Stimulated activated CD4-positive, alpha-beta T cell treated with anti-CD3 and anti-CD28 coated beads, Interleukin-1b, Interleukin-23, amount 100 ng/mL, for 48 hours (primary cell): ENCODE data around the gene TAF1.
"Not testable (repeated sequence)": the region's sequence is repeated elsewhere in the genome, so short reads cannot be mapped to it uniquely, and the experiment has no call there.

Source experiments
- DNase-seq: peaks from one replicate; pipeline ENCODE4 v3.0.0-alpha.2; 2020

The TAF1 gene, protein sequence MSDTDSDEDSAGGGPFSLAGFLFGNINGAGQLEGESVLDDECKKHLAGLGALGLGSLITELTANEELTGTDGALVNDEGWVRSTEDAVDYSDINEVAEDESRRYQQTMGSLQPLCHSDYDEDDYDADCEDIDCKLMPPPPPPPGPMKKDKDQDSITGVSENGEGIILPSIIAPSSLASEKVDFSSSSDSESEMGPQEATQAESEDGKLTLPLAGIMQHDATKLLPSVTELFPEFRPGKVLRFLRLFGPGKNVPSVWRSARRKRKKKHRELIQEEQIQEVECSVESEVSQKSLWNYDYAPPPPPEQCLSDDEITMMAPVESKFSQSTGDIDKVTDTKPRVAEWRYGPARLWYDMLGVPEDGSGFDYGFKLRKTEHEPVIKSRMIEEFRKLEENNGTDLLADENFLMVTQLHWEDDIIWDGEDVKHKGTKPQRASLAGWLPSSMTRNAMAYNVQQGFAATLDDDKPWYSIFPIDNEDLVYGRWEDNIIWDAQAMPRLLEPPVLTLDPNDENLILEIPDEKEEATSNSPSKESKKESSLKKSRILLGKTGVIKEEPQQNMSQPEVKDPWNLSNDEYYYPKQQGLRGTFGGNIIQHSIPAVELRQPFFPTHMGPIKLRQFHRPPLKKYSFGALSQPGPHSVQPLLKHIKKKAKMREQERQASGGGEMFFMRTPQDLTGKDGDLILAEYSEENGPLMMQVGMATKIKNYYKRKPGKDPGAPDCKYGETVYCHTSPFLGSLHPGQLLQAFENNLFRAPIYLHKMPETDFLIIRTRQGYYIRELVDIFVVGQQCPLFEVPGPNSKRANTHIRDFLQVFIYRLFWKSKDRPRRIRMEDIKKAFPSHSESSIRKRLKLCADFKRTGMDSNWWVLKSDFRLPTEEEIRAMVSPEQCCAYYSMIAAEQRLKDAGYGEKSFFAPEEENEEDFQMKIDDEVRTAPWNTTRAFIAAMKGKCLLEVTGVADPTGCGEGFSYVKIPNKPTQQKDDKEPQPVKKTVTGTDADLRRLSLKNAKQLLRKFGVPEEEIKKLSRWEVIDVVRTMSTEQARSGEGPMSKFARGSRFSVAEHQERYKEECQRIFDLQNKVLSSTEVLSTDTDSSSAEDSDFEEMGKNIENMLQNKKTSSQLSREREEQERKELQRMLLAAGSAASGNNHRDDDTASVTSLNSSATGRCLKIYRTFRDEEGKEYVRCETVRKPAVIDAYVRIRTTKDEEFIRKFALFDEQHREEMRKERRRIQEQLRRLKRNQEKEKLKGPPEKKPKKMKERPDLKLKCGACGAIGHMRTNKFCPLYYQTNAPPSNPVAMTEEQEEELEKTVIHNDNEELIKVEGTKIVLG (N-terminal part only)

DNA sequence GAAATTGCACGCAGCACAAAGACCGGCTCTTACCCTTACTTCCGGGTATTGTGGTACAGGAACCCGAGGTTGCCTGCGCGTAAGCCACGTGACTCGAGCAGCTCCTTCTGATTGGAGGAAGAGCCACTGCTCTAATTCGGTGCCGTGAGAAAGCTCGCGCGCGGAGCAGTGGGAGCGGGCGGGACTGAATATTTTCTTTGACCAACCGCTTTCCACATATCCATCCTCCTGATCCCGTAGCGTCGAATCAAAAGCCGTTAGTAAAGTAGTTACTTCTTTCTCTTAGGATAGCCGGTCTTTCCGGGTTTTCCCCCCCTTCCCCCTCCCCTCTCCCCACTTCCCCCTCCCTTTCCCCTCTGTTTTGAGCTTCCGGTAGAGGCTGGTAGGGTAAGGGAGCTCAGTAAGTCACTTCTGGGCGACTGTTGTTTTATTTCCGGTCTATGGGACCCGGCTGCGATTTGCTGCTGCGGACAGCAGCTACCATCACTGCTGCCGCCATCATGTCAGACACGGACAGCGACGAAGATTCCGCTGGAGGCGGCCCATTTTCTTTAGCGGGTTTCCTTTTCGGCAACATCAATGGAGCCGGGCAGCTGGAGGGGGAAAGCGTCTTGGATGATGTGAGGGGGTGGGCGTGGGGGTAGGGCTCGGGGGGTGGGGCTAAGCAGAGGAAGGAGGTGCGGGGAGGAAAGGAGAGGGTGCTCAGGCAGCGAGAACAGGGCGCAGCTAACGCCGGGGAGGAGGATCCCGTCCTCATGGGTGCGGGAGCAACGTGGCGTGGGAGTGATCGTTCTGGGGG lies at the start of gene TAF1:
Gene TAF1, plus strand, starts transcription at position 483 of the 799 bp plus-strand sequence. Its CDS starts 18 bp downstream, at position 501.
- DNase-seq, result peak; percentile 93

DNA sequence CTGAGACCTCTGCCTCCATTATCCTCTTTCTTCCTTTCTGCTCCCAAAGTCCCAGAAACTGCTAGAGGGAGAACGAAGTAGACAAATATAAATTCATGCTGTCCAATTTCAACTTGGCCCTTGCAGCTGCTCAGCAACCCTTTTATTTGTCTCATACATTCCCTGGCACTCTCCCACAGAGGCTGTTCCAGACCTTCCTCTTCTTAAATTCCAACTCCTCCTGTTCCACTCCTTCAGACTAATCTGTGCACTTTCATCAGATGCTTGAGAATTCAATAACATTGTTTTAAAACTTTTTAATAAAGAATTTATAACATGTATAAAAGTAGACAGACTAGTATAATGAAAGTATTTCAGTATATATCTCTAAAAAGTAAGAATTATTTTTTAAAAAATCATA lies 49.2 kb upstream of the TAF1 start:
- DNase-seq, result not testable (repeated sequence)

DNA sequence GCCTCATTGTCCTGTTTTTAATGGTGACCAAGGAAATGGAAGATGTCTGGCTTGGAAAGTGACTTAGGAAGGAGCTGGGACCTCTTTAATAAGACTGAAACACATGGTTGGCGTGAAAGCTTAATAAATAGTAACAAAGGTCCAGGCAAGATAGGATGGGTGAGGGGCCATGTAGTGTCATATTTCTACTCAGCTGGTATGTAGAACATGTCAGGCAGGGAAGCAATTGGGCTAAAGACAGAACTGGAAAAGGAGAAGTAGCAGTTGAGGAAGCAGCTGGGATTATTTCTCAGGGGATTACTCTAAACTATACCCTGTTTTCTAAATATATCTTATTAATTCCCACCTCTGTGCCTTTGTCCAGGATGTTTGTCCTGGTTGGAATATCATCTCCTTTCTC lies 46.0 kb upstream of the TAF1 start:
- DNase-seq, result no peak

DNA sequence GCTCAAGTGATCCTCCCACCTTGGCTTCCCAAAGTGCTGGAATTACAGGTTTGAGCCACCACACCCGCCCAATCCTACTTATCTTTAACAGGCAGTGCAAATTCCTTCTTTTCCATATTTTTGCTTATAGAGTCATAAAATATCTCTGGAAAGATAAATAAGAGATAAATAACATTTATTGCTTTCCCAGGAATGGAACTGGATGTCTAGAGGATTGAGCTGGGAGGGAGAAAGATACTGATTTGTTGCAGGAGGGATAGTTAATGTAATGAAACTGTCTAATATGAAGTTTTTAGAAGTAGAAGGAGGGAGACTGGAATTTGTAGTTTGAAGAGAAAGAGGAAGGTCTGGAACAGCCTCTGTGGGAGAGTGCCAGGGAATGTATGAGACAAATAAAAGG lies 44.4 kb upstream of the TAF1 start:
- DNase-seq, result no peak

DNA sequence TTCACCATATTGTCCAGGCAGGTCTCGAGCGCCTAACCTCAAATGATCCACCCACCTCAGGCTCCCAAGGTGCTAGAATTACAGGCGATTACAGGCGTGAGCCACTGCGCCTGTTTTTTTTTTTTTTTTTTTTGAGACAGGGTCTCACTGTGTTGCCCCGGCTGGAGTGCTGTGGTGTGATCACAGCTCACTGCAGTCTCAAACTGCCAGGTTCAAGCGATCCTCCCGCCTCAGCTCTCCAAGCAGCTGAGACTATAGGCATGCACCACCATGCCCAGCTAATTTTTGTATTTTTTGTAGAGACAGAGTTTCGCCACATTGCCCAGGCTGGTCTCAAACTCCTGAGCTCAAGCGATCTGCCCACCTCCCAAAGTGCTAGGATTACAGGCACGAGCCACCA lies 41.7 kb upstream of the TAF1 start:
- not testable (repeated sequence) for DNase-seq

DNA sequence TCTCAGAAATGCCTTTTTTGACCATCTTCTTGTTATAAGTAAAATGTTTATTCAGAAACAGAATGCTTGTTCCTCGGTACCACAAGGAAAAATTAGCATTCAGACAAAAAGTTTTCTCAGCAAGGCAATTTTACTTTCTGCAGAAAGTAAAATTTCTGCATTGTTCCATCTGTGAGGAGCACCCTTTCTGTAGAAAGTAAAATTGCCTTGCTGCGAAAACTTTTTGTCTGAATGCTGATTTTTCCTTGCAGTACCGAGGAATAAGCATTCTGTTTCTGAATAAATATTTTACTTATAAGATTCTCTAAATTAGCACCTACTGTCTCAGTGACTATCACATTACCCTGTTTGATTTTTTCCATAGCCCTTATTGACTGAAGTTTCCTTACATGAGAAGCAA lies 39.8 kb upstream of the TAF1 start:
- DNase-seq, result no peak

DNA sequence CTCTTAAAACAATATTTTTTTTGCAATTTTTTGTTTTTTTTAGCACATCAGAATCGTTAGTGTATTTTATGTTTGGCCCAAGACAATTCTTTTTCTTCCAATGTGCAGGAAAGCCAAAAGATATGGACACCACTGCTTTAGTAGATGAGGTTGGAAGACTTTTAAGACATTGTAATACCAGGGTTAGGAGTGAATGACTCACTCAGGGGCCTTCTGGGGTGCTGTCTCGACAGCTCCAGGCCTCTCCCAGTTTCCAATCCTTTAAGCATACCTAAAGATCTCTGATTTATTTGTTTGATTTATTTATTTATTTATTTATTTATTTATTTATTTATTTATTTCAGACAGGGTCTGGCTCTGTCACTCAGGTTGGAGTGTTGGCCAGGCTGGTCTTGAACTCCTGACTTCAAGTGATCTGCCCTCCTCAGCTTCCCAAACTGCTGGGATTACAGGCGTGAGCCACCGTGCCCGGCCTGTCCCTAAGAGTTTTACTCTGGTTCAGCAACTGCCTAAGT lies 16.9 kb upstream of the TAF1 start:
- DNase-seq, result not testable (repeated sequence)

DNA sequence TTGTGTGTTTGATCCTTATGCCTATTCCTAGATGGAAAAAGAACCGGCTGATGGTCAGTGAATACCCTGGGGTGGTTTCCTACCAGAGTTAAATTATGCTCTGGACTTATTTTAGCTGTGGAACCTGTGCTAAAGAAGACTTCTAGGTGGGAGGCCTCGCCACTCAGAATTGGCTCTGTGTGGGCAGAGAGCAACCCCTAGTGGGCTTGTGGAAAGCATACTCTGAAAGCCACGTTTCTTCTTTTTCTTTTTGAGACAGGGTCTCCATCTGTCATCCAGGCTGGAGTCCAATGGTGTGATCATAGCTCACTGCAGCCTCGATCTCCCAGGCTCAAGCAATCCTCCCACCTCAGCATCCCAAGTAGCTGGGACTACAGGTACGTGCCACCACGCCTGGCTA lies 16.3 kb upstream of the TAF1 start:
- not testable (repeated sequence) for DNase-seq

DNA sequence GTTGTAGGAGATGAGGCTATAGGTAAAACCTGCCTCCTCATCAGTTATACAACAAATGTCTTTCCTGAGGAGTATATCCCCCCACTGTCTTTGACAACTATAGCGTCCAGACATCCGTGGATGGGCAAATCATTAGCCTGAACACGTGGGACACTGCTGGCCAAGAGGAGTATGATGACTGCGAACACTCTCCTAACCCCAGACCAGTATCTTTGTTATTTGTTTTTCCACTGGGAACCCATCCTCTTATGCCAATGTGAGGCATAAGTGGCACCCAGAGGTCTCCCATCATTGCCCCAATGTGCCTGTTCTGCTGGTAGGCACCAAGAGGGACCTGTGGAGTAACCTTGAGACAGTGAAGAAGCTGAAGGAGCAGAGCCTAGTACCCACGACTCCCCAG lies 13.7 kb upstream of the TAF1 start:
- DNase-seq, result not testable (repeated sequence)

DNA sequence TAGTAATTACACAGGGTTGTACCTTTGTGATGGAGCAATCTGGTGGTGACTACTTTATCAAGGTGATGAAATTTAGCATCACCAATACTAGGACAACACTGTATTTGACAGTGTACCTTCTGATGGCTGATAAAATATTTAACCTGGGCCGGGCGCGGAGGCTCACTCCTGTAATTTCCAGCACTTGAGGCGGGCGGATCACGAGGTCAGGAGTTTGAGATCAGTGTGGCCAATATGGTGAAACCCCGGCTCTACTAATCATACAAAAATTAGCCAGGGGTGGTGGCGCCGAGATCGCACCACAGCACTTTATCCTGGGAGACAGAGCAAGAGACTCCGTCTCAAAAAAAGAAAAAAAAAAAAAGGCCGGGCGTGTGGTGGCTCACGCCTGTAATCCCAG lies 1.9 kb upstream of the TAF1 start:
- no peak for DNase-seq

DNA sequence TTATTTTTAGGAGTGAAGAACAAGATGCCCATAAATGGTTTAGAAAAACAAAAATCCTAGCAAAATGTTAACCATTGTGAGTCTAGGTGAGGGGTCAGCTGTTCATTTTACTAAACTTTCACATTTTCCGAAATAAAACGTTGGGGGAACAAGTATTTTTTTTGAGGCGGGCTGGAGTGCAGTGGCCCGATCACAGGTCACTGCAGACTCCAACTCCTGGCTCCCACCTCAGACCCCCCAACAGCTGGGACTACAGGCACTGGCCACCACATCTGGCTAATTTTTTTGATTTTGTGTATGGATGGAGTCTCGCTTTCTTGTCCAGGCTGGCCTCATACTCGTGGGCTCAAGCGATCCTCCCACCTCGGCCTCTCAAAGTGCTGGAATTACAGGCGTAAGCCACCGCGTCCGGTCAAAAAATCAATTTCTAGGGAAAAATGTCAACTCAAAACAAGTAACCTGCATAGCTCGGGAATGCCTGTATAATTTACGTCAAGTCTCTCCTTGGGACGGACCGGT lies 742 bp upstream of the TAF1 start:
- no peak for DNase-seq

DNA sequence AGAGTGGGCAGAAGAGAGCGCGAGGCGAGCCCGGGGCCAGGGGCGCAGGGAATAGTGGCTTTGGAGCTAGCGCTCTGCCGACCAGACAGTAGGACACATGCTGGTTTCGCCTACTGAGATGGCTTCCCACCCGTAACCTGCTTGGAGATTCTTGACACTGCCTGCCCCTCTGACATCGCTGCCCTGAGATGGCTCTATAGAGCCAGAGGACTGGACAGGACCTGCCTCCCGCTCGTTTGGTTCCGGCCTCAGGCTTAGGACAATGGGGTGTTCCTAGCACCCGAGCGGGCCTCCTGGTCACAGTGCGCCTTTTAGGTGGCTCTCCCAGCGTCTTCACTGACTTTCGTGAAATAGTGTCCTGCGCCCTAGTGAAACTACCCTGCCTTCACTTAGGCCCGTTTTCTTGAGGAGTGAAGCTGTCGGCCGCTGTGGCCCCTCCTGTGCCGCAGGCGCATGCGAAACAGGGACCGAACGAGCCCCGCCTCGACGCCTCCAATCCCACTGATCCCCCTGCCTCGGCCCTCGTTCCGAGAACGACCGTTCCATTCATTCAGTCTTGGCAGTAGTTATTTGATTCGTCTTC lies 608 bp downstream of the TAF1 start:
- peak; percentile 19 for DNase-seq

DNA sequence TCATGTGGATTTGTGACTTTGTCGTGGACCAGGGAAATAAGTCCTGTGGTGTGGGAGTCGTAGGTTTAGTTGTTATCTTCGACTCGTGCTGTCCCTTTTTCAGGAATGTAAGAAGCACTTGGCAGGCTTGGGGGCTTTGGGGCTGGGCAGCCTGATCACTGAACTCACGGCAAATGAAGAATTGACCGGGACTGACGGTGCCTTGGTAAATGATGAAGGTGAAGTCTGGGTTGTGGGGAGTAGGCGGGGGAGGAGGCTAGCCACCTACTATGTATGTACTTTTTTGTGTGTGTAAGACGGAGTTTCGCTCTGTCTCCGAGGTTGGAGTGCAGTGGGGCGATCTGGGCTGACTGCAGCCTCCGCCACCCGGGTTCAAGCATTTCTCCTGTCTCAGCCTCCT lies 1.2 kb downstream of the TAF1 start:
- peak; percentile 15 for DNase-seq

DNA sequence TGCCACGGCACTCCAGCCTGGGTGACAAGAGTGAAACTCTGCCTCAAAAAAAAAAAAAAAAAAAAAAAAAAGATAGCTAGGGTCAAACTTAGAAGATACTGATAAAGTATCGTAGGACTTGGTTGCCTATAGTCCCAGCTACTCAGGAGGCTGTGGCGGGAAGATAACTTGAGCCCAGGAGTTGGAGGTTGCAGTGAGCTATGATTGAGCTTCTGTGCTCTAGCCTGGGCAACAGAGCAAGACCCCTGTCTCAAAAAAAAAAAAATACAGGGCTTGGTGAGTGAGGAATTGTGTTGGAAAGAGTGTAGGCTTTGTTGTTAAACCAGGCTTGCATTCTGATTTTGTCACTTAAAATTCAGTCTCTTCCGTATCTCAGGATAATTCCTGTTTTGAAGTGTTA lies 6.2 kb downstream of the TAF1 start:
- no peak for DNase-seq

DNA sequence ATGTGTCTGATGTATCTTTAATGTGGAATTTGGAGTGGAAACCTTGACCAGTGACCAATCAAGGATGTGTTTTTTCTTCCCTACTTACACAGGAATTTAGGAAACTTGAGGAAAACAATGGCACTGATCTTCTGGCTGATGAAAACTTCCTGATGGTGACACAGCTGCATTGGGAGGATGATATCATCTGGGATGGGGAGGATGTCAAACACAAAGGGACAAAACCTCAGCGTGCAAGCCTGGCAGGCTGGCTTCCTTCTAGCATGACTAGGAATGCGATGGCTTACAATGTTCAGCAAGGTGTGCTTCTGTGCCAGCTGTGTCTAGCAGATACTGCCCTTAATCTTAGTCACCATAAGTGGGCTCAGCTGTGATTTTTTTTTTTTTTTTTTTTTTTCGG lies 12.6 kb downstream of the TAF1 start:
- DNase-seq, result no peak

DNA sequence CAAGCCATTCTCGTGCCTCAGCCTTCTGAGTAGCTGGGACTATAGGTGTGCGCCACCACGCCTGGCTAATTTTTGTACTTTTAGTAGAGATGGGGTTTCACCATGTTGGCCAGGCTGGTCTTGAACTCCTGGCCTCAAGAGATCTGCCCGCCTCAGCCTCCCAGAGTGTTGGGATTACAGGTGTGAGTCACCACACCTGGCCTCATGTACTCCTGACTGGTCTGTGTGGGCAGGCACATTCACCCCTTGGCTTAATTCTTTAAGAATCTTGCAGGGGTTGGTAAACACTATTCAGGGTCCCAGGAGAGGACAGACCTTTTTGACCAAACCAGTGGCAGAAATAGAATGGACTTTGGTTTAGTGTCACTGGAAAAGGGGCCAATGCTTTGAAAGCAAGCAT lies 25.6 kb downstream of the TAF1 start:
- DNase-seq, result not testable (repeated sequence)

DNA sequence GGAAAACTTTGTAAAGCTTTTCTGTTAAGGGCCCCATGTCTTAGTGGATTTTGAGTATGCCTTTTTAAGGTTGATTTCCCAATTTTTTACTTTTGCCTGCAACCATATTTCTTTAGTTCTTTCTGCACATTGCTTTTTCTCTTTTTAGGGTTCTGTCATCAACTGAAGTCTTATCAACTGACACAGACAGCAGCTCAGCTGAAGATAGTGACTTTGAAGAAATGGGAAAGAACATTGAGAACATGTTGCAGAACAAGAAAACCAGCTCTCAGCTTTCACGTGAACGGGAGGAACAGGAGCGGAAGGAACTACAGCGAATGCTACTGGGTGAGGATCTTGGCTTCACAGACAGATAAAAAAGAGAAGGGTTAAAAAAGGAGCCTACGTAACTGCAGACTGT lies 27.8 kb downstream of the TAF1 start:
- DNase-seq, result no peak

DNA sequence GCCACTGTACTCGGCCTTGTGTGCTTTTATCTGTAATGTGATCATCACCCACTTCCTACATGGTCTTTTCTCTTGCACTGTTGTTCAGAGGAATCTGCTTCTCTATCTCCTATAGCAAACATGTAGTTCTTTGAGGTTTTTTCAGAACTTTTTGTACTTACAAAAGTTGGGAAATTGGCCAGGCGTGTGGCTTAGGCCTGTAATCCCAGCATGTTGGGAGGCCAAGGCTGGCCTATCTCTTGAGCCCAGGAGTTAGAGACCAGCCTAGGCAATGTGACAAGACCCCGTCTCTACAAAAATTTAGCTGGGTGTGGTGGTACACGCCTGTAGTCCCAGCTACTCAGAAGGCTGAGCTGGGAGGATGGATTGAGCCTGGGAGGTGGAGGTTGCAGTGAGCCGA lies 30.4 kb downstream of the TAF1 start:
- DNase-seq, result no peak

DNA sequence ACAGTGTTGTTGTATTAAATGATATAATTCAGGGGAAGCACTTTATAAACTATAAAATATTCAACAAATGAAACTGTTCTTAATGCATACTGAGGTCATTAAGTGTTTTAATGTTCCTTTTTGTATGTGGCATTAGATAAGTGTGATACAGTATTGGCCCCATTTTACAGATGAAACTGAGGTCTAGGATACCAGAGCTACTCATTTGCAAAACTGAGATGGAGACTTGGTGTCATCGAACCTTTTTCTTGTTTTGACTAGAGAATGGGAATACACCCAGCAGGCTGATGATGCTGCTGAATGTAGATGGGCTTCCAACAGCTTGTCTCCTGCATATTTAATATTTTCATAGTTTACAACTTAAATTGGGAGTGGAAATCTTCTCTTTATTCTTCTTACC lies 34.6 kb downstream of the TAF1 start:
- DNase-seq, result no peak

DNA sequence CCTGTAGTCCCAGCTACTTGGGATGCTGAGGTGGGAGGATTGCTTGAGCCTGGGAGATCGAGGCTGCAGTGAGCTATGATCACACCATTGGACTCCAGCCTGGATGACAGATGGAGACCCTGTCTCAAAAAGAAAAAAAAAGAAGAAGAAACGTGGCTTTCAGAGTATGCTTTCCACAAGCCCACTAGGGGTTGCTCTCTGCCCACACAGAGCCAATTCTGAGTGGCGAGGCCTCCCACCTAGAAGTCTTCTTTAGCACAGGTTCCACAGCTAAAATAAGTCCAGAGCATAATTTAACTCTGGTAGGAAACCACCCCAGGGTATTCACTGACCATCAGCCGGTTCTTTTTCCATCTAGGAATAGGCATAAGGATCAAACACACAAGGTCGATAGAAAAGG lies 50.1 kb downstream of the TAF1 start:
- not testable (repeated sequence) for DNase-seq

DNA sequence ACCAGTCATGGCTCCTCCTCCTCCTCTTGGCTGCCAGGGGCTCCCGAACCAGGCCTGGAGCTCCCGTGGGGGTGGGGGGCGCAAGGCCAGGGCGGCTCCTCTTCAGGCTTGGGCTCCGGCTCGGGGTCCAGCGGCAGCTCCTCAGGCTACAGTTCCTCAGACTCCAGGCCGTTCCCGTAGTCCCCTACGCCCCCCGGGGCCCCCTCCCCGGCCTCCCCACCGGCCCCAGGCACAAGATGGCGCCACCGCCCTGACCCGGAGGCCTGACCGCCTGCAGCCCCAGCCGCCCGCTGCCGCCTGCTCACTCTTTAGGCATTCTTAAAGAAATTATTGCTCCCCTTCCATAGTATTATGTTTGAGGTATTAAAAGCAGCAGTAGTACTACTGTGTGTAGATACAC lies 54.5 kb downstream of the TAF1 start:
- DNase-seq, result no peak
